ENCODE measurements around the gene HAO2.

HAO2 gene

GRCh38 chr1:119397986-119398385, 29.4 kb downstream of the HAO2 start (continued):
- TF ChIP-seq TSHZ2 (CRISPR knock-in tag; IDR thresholded peaks at IDR 0.05) (no peak), ZFP3 (CRISPR knock-in tag; IDR thresholded peaks at IDR 0.05) (no peak), OSR1 (CRISPR knock-in tag; IDR thresholded peaks at IDR 0.05) (no peak), SNAI2 (CRISPR knock-in tag; IDR thresholded peaks at IDR 0.05) (no peak), POU6F1 (CRISPR knock-in tag; IDR thresholded peaks at IDR 0.05; ENCODE audit: borderline replicate concordance, low read depth) (no peak), ZNF565 (CRISPR knock-in tag; conservative IDR thresholded peaks at IDR 0.05; ENCODE audit: low read depth) (no peak), TOX (CRISPR knock-in tag; IDR thresholded peaks at IDR 0.05; ENCODE audit: borderline replicate concordance) (no peak)

- TF ChIP-seq TOX (CRISPR knock-in tag; IDR thresholded peaks at IDR 0.05; ENCODE audit: borderline replicate concordance) (no peak), POU6F1 (CRISPR knock-in tag; IDR thresholded peaks at IDR 0.05; ENCODE audit: borderline replicate concordance, low read depth) (no peak), TCF4 (CRISPR knock-in tag; IDR thresholded peaks at IDR 0.05; ENCODE audit: borderline replicate concordance) (no peak), ZC3H10 (CRISPR knock-in tag; IDR thresholded peaks at IDR 0.05) (no peak), ZFP3 (CRISPR knock-in tag; IDR thresholded peaks at IDR 0.05) (no peak), ARNTL (CRISPR knock-in tag; IDR thresholded peaks at IDR 0.05; ENCODE audit: borderline replicate concordance, low read depth) (no peak), CSDC2 (CRISPR knock-in tag; IDR thresholded peaks at IDR 0.05) (no peak), TSHZ2 (CRISPR knock-in tag; IDR thresholded peaks at IDR 0.05) (no peak), RARB (CRISPR knock-in tag; IDR thresholded peaks at IDR 0.05) (no peak), CSRNP3 (CRISPR knock-in tag; IDR thresholded peaks at IDR 0.05) (no peak), SNAI2 (CRISPR knock-in tag; IDR thresholded peaks at IDR 0.05) (no peak), CREB5 (CRISPR knock-in tag; IDR thresholded peaks at IDR 0.05; ENCODE audit: low read depth) (no peak), PPARA (CRISPR knock-in tag; IDR thresholded peaks at IDR 0.05; ENCODE audit: borderline replicate concordance) (no peak), ZNF565 (CRISPR knock-in tag; conservative IDR thresholded peaks at IDR 0.05; ENCODE audit: low read depth) (no peak), ZFP30 (CRISPR knock-in tag; IDR thresholded peaks at IDR 0.05) (no peak), ZNF70 (CRISPR knock-in tag; IDR thresholded peaks at IDR 0.05) (no peak), BACH2 (CRISPR knock-in tag; IDR thresholded peaks at IDR 0.05; ENCODE audit: borderline replicate concordance) (no peak)
- no peak for ATAC-seq
Observed at GRCh38 chr1:119404736-119405135, 36.2 kb downstream of the HAO2 start.

All from SK-N-SH treated with all-trans-retinoic acid at 6 μM for 48 hours (cell line).